ENCODE measurements around the gene PCDHA1. TPM values are rescaled to one million over a fixed set of nuclear protein-coding genes. Genes with fewer than 3 reads are reported as not detected.

PCDHA1 gene
- total RNA-seq, result not detected in 2 replicates
- 0.03 and 0.04 TPM in 2 replicates for polyA plus RNA-seq
- polyA plus RNA-seq (2011; cell fraction: cytosol; rRNA removed), result 0.03 TPM in 1 of 2 replicates, not detected in the other
- not detected in 2 replicates for polyA plus RNA-seq (2011; cell fraction: nucleus; rRNA removed)
- polyA plus RNA-seq (2012), result not detected in 2 replicates
- polyA minus RNA-seq, result not detected in 2 replicates
- polyA minus RNA-seq (2011; cell fraction: cytosol; rRNA and poly(A)+ RNA removed), result not detected
- polyA minus RNA-seq (2011; cell fraction: nucleus; rRNA and poly(A)+ RNA removed), result not detected in 2 replicates
- Bru-seq, nascent RNA, result not detected
- BruChase-seq, experiment 1, labeled RNA remaining after a 6-hour chase, result percentile 9 among the genes with signal in this experiment
- BruChase-seq, experiment 2, labeled RNA remaining after a 2-hour chase, result percentile 9 among the genes with signal in this experiment
- long read RNA-seq, result 0 reads

DNA sequence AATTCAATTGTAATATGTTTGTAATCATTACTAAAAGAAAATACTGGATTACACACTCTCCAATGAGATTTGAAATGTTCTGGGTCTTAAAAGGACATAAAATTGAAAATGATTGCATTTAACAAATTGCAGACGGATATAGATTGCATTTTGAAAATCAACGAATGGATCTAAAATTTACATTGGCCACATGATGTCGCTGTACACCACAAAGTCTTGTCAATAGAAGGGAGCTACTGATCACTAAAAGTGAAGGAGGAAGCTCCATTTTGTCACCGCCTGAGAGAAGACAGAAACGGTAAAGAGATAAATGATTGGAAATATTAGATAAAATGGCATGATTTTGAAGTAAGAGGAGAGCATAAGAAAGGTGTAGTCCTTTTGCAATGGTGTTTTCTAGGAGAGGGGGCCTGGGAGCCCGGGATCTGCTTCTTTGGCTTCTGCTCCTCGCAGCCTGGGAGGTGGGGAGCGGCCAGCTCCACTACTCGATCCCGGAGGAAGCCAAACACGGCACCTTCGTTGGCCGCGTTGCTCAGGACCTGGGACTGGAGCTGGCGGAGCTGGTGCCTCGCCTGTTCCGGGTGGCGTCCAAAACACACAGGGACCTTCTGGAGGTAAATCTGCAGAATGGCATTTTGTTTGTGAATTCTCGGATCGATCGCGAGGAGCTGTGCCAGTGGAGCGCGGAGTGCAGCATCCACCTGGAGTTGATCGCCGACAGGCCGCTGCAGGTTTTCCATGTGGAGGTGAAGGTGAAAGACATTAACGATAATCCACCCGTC lies at the start of gene PCDHA1:
TSS of gene PCDHA1 (plus strand) at position 236 of the 782 bp plus-strand sequence.
- peaks cover 4% of the 10 kb centered on the region for H3K9me3 ChIP-seq (replicated peaks; ENCODE audit: control insufficient read depth, insufficient read depth, low read length)
- no peak within 1 kb of the TSS for H3K27ac ChIP-seq (ENCODE audit: insufficient read depth, low read depth, low read length)
- H3K27me3 ChIP-seq (ENCODE audit: control insufficient read depth in 2 of 2, insufficient read depth in 2 of 2, low read length in 2 of 2), result peaks cover 0 to 6% of the 10 kb centered on the region in 2 experiments
- FAIRE-seq (no peak), DNase-seq (ENCODE audit: low read depth, low spot score) (no peak)
- no peak for TF ChIP-seq FOS (IDR thresholded peaks at IDR 0.05; ENCODE audit: borderline replicate concordance, insufficient read depth, low read length)
- no peak for TF ChIP-seq CTCF (IDR thresholded peaks at IDR 0.05; ENCODE audit: extremely low read depth in 1 of 2, insufficient read depth in 1 of 2, low read depth in 1 of 2, low read length in 2 of 2)
- no peak for TF ChIP-seq POLR2A (IDR thresholded peaks at IDR 0.05; ENCODE audit: low read depth, low read length)
- TF ChIP-seq, protein P1, sequence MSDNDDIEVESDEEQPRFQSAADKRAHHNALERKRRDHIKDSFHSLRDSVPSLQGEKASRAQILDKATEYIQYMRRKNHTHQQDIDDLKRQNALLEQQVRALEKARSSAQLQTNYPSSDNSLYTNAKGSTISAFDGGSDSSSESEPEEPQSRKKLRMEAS (IDR thresholded peaks at IDR 0.05; ENCODE audit: insufficient read depth, insufficient read length), result no peak
- no peak for TF ChIP-seq JUN (IDR thresholded peaks at IDR 0.05; ENCODE audit: borderline replicate concordance, insufficient read depth, insufficient read length, low read depth)
- no peak for TF ChIP-seq POLR2AphosphoS5 (IDR thresholded peaks at IDR 0.05; ENCODE audit: insufficient read depth, low read depth, low read length)
- TF ChIP-seq EZH2 (IDR thresholded peaks at IDR 0.05; ENCODE audit: borderline replicate concordance, low read depth, low read length, severe bottlenecking), result no peak
- TF ChIP-seq GATA2 (IDR thresholded peaks at IDR 0.05; ENCODE audit: insufficient read depth, insufficient read length, low read depth, low read length), result no peak
- TF ChIP-seq MYC (IDR thresholded peaks at IDR 0.05; ENCODE audit: low read depth, low read length), result no peak
- no peaks in the 10 kb centered on the region for H3K9me1 ChIP-seq (replicated peaks; ENCODE audit: control insufficient read depth, extremely low read depth, insufficient read depth, low read length)
- intact Hi-C loops (cut with micrococcal nuclease), result no loop called here
- no peaks in the 10 kb centered on the region for H4K20me1 ChIP-seq (replicated peaks; ENCODE audit: control insufficient read depth, extremely low read depth, insufficient read depth, low read length)
- ChIA-PET CTCF (interaction anchor here (1.2 to 1.3 kb wide), 2 partner anchors 10 to 42 kb away, joined by 3 to 4 read pairs; partner anchors contain the start of gene PCDHA6), POLR2A (no interaction called here)
- H3K79me2 ChIP-seq (ENCODE audit: control insufficient read depth, insufficient read depth, low read length), result no peaks in the 10 kb centered on the region
- H3K9ac ChIP-seq (replicated peaks; ENCODE audit: extremely low read depth, insufficient read depth, low read length), result no peak within 1 kb of the TSS
- H3K4me3 ChIP-seq (replicated peaks in 1 of 3; ENCODE audit: insufficient read depth in 1 of 3, low read depth in 1 of 3, low read length in 3 of 3), result no peak within 1 kb of the TSS
- no TSS peak for BruUV-seq (replicated peaks)
- dilution Hi-C loops (cut with MboI; ENCODE audit: extremely low pct_ligation_motif_present, low sequenced_read_pairs), result no loop called here
- no peaks in the 10 kb centered on the region for H3K36me3 ChIP-seq (ENCODE audit: control insufficient read depth in 2 of 2, extremely low read depth in 1 of 2, insufficient read depth in 2 of 2, low read length in 2 of 2)
- H2AFZ ChIP-seq (ENCODE audit: low read depth, low read length), result no peak within 1 kb of the TSS
- no peak within 1 kb of the TSS for H3K4me2 ChIP-seq (ENCODE audit: insufficient read depth, low read length)
- H3K4me1 ChIP-seq (ENCODE audit: control insufficient read depth, extremely low read depth, insufficient read depth, low read length), result no peaks in the 10 kb centered on the region
